Spleen (tissue), 7 donors: ENCODE measurements around the gene SPDYE2B.
"Not testable (repeated sequence)": the region's sequence is repeated elsewhere in the genome, so short reads cannot be mapped to it uniquely, and the experiment has no call there.

ENCODE experiments used
- POLR2A ChIP-seq, 3 donors: fragments of 450-650 bp; IDR thresholded peaks; one replicate each; pipeline ENCODE4 v1.5.1; 2017; ENCODE audit warnings: antibody characterized with exemption in 3 of 3, mild to moderate bottlenecking in 1 of 3
- TF ChIP-seq, protein P1 (sequence below), 11 experiments: fragments of 200-600 bp in 7 of 11; fragments of 450-650 bp in 4 of 11; sonication (generic) in 4 of 11; IDR thresholded peaks in 8 of 11; conservative IDR thresholded peaks in 3 of 11; 1 replicate in 7 of 11; 2 replicates in 4 of 11; pipeline versions ENCODE4 v1.4.0 to v1.8.0; 2016 to 2021; ENCODE audit warnings: antibody characterized with exemption in 11 of 11, inconsistent platforms in 4 of 11, mild to moderate bottlenecking in 1 of 11
- donor health status: DM: no; HTN: no; CAD: no; lungs with moderate emphysema.
- donor health status: DM: no; HTN: no; CAD: no.
- donor health status: DM: no; HTN: no; CAD: no.

- TF ChIP-seq, protein P1, sequence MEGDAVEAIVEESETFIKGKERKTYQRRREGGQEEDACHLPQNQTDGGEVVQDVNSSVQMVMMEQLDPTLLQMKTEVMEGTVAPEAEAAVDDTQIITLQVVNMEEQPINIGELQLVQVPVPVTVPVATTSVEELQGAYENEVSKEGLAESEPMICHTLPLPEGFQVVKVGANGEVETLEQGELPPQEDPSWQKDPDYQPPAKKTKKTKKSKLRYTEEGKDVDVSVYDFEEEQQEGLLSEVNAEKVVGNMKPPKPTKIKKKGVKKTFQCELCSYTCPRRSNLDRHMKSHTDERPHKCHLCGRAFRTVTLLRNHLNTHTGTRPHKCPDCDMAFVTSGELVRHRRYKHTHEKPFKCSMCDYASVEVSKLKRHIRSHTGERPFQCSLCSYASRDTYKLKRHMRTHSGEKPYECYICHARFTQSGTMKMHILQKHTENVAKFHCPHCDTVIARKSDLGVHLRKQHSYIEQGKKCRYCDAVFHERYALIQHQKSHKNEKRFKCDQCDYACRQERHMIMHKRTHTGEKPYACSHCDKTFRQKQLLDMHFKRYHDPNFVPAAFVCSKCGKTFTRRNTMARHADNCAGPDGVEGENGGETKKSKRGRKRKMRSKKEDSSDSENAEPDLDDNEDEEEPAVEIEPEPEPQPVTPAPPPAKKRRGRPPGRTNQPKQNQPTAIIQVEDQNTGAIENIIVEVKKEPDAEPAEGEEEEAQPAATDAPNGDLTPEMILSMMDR (IDR thresholded peaks at IDR 0.05 in 8 of 11, conservative IDR thresholded peaks at IDR 0.05 in 3 of 11), result not testable (repeated sequence)
- not testable (repeated sequence) for TF ChIP-seq POLR2A (IDR thresholded peaks at IDR 0.05)
Measured at GRCh38 chr7:102688299-102689036, 38.3 kb downstream of the SPDYE2B start.
